ENCODE measurements around the gene ZNRF4. TPM values are rescaled to one million over a fixed set of nuclear protein-coding genes. Genes with fewer than 3 reads are reported as not detected.

Gene ZNRF4
- total and polyA plus RNA-seq, 2 donors from 2014 or later: not detected

DNA sequence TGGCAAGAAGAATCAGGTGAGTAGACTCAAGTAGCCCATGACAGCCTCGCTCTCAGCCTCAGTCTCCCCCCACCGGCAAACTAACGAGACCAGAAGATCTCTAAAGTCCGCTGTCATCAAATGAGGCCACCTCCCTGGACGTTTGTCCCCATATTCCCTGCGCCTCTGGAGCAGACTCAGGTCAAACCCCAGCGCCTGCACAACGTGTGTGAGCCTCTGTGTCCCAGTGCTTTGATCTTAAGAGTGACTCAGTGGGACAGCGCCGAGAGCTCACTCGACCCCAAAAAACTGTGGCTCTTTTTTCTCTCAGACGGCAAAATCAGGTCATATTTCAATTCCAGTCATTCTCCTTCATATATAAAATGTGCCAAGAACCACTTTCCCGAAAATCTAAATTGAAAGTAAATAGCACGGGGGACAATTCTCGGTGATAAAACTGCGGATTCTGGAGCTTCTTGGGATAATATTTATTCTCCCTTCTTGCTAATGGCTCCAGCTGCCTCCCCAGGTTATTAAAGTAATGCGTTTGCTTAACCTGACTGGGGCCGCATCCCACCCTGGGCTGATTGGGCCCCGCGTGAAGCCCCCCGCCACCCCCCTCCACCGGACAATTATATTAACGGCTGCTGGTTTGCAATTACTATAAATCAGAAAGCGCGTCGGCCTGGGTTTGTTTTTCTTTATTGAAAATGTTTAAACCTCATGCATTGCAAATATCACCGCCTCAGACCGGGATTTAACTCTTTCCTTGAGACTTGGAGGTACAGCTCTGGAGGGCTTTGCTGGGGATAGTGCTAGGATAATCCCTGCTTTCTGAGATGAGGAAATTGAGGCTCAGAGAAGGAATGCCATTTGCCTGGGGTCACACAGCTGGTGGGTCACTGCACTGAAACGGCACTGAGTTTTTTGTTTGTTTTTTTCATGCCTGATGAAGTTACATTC is 37.5 kb upstream of the ZNRF4 start:
- H3K9me3 ChIP-seq (ENCODE audit: control insufficient read depth in 2 of 3, insufficient read depth in 1 of 3, low read length in 3 of 3): no peaks in the 10 kb centered on the region
- no peak overlapping the region for H3K4me3 ChIP-seq (ENCODE audit: low read length in 3 of 3)
- H3K27me3 ChIP-seq (ENCODE audit: control insufficient read depth, insufficient read depth, low read length): peaks cover 2% of the 10 kb centered on the region
- FAIRE-seq: no peak
- H3K36me3 ChIP-seq (ENCODE audit: control insufficient read depth in 2 of 3, insufficient read depth in 3 of 3, low read length in 3 of 3): no peaks in the 10 kb centered on the region
- TF ChIP-seq, protein P1, sequence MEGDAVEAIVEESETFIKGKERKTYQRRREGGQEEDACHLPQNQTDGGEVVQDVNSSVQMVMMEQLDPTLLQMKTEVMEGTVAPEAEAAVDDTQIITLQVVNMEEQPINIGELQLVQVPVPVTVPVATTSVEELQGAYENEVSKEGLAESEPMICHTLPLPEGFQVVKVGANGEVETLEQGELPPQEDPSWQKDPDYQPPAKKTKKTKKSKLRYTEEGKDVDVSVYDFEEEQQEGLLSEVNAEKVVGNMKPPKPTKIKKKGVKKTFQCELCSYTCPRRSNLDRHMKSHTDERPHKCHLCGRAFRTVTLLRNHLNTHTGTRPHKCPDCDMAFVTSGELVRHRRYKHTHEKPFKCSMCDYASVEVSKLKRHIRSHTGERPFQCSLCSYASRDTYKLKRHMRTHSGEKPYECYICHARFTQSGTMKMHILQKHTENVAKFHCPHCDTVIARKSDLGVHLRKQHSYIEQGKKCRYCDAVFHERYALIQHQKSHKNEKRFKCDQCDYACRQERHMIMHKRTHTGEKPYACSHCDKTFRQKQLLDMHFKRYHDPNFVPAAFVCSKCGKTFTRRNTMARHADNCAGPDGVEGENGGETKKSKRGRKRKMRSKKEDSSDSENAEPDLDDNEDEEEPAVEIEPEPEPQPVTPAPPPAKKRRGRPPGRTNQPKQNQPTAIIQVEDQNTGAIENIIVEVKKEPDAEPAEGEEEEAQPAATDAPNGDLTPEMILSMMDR (IDR thresholded peaks at IDR 0.05; ENCODE audit: borderline replicate concordance, extremely low read depth, insufficient read depth): no peak
- no peaks in the 10 kb centered on the region for H3K4me1 ChIP-seq (ENCODE audit: control insufficient read depth in 2 of 3, insufficient read depth in 2 of 3, low read depth in 1 of 3, low read length in 3 of 3)
- intact Hi-C loops (cut with DNase I): no loop called here
- H3K27ac ChIP-seq (ENCODE audit: low read depth in 2 of 2, low read length in 2 of 2): no peak overlapping the region
- DNase-seq: no peak
- no peak overlapping the region for H3K9ac ChIP-seq (ENCODE audit: low read length in 3 of 3)

DNA sequence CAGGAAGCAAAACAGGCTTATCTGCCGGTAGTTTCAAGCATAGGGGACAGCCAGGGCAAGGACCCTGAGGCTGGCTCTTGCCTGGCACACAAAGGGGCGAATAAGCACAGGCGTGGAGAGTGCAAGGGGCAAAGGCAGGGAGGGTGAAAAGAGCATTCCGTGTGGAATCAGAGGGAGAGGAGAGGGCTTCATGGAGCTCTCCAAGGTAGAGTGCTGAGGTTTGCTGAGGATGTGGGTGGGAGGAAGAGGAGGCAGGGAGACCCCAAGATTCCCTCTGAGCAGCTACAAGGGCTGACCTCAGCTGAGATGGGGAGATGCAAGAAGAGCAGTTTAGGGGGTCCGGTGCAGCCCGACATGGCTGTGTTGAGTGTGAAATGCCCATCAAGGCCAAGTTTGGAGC is 36.5 kb upstream of the ZNRF4 start:
- intact Hi-C loops (cut with DNase I): no loop called here
- DNase-seq: no peak
- H3K27me3 ChIP-seq (ENCODE audit: control insufficient read depth, insufficient read depth, low read length): peaks cover 2% of the 10 kb centered on the region
- FAIRE-seq: no peak
- H3K9ac ChIP-seq (ENCODE audit: low read length in 3 of 3): no peak overlapping the region
- no peaks in the 10 kb centered on the region for H3K4me1 ChIP-seq (ENCODE audit: control insufficient read depth in 2 of 3, insufficient read depth in 2 of 3, low read depth in 1 of 3, low read length in 3 of 3)
- H3K27ac ChIP-seq (ENCODE audit: low read depth in 2 of 2, low read length in 2 of 2): no peak overlapping the region
- no peaks in the 10 kb centered on the region for H3K9me3 ChIP-seq (ENCODE audit: control insufficient read depth in 2 of 3, insufficient read depth in 1 of 3, low read length in 3 of 3)
- no peaks in the 10 kb centered on the region for H3K36me3 ChIP-seq (ENCODE audit: control insufficient read depth in 2 of 3, insufficient read depth in 3 of 3, low read length in 3 of 3)
- TF ChIP-seq, protein P1 (IDR thresholded peaks at IDR 0.05; ENCODE audit: borderline replicate concordance, extremely low read depth, insufficient read depth): no peak
- no peak overlapping the region for H3K4me3 ChIP-seq (ENCODE audit: low read length in 3 of 3)

DNA sequence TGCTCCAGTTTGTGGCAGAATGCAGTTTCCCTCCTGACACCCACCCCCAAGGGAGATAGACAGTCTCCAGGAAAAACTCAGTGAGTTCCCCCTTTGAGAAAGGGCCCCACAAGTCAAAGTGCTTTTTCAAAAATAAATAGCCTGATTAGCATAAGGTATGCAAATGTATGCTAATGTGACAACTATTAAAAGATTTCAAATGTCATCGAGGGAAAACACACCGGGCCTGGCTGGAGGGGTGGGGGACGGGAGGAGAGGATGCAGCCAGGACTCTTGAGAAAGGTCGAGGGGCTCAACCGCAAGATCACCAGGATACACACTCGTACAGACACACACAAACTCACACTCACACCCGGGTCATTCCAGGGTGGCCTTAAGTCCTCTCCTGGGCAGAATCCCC is 34.3 kb upstream of the ZNRF4 start:
- no peaks in the 10 kb centered on the region for H3K36me3 ChIP-seq (ENCODE audit: control insufficient read depth in 2 of 3, insufficient read depth in 3 of 3, low read length in 3 of 3)
- TF ChIP-seq, protein P1 (IDR thresholded peaks at IDR 0.05; ENCODE audit: borderline replicate concordance, extremely low read depth, insufficient read depth): no peak
- H3K9me3 ChIP-seq (ENCODE audit: control insufficient read depth in 2 of 3, insufficient read depth in 1 of 3, low read length in 3 of 3): no peaks in the 10 kb centered on the region
- H3K27ac ChIP-seq (ENCODE audit: low read depth in 2 of 2, low read length in 2 of 2): no peak overlapping the region
- no peak for DNase-seq
- no peak for FAIRE-seq
- no peak overlapping the region for H3K4me3 ChIP-seq (ENCODE audit: low read length in 3 of 3)
- intact Hi-C loops (cut with DNase I): no loop called here
- H3K9ac ChIP-seq (ENCODE audit: low read length in 3 of 3): no peak overlapping the region
- peaks cover 2% of the 10 kb centered on the region for H3K27me3 ChIP-seq (ENCODE audit: control insufficient read depth, insufficient read depth, low read length)
- H3K4me1 ChIP-seq (ENCODE audit: control insufficient read depth in 2 of 3, insufficient read depth in 2 of 3, low read depth in 1 of 3, low read length in 3 of 3): no peaks in the 10 kb centered on the region
